Thyroid gland (tissue), 4 donors: ENCODE results near the gene PTPRH.

Source experiments
- POLR2A ChIP-seq, 2 donors: fragments of 450-650 bp; IDR thresholded peaks; one replicate each; pipeline ENCODE4 v1.6.1; 2017; ENCODE audit warnings: antibody characterized with exemption in 2 of 2, mild to moderate bottlenecking in 2 of 2, moderate library complexity in 1 of 2
- TF ChIP-seq, protein P1 (sequence below), 6 experiments: fragments of 200-600 bp in 3 of 6; fragments of 450-650 bp in 3 of 6; sonication (generic) in 3 of 6; IDR thresholded peaks; one replicate each; pipeline ENCODE4 v1.5.1; 2016 to 2019; ENCODE audit warnings: antibody characterized with exemption in 6 of 6, mild to moderate bottlenecking in 2 of 6, inconsistent platforms in 1 of 6, moderate library complexity in 1 of 6

DNA sequence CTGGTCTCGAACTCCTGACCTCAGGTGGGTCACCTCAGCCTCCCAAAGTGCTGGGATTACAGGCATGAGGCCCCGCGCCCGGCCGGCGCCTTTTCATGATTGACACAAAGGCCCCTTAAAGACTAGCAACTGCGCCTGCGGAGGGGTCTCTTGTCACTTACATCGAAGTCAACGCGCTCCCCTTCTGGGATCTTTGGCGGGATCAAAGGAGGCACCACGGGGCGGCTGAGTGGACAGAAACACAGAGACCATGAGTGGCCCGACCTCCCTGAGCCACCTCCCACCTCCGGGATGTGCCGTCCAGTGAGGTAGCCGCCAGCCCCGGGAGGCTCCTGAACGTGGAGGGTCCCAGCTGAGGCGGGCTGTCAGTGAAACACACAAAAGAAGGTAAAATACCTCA lies 67.6 kb downstream of the PTPRH start:
- no peak for TF ChIP-seq POLR2A (IDR thresholded peaks at IDR 0.05)
- TF ChIP-seq, protein P1, sequence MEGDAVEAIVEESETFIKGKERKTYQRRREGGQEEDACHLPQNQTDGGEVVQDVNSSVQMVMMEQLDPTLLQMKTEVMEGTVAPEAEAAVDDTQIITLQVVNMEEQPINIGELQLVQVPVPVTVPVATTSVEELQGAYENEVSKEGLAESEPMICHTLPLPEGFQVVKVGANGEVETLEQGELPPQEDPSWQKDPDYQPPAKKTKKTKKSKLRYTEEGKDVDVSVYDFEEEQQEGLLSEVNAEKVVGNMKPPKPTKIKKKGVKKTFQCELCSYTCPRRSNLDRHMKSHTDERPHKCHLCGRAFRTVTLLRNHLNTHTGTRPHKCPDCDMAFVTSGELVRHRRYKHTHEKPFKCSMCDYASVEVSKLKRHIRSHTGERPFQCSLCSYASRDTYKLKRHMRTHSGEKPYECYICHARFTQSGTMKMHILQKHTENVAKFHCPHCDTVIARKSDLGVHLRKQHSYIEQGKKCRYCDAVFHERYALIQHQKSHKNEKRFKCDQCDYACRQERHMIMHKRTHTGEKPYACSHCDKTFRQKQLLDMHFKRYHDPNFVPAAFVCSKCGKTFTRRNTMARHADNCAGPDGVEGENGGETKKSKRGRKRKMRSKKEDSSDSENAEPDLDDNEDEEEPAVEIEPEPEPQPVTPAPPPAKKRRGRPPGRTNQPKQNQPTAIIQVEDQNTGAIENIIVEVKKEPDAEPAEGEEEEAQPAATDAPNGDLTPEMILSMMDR (IDR thresholded peaks at IDR 0.05) = no peak
